ENCODE data around the gene DNTT. TPM values are rescaled to one million over a fixed set of nuclear protein-coding genes. Genes with fewer than 3 reads are reported as not detected.

DNTT gene
- total and polyA plus RNA-seq, 2 experiments from 2014 or later = not detected

GRCh38 chr10:96285331-96285752, 18.9 kb upstream of the DNTT start:
- H3K4me3 Mint-ChIP-seq = no peak overlapping the region
- Histone ChIP-seq H3K27me3 (ENCODE audit: insufficient read depth) (no peaks in the 10 kb centered on the region), H3K4me3 (no peak overlapping the region), H3K9me2 (ENCODE audit: insufficient read depth) (peaks cover 5% of the 10 kb centered on the region), H3K27ac (ENCODE audit: low read depth) (no peak overlapping the region), H3K4me2 (no peak overlapping the region), H3K79me2 (replicated peaks; ENCODE audit: insufficient read depth) (no peaks in the 10 kb centered on the region), H4K20me1 (replicated peaks; ENCODE audit: insufficient read depth) (no peaks in the 10 kb centered on the region), H3K36me3 (ENCODE audit: insufficient read depth) (no peaks in the 10 kb centered on the region), H3F3A (replicated peaks; ENCODE audit: low read depth) (no peaks in the 10 kb centered on the region), H2AFZ (no peak overlapping the region), H3K4me1 (ENCODE audit: insufficient read depth) (no peaks in the 10 kb centered on the region)
- H3K36me3 Mint-ChIP-seq (ENCODE audit: low read depth) = no peaks in the 10 kb centered on the region
- peak; percentile 88 for DNase-seq (ENCODE audit: low spot score)
- no peaks in the 10 kb centered on the region for H3K9me3 Mint-ChIP-seq
- ATAC-seq = peak; percentile 99
- no peaks in the 10 kb centered on the region for H3K27me3 Mint-ChIP-seq (ENCODE audit: insufficient read depth, low read depth, poor library complexity)
- H3K4me1 Mint-ChIP-seq = peaks cover 19% of the 10 kb centered on the region
- TF ChIP-seq ZNF331 (CRISPR knock-in tag; IDR thresholded peaks at IDR 0.05; ENCODE audit: low read depth) (no peak), EZH2phosphoT487 (IDR thresholded peaks at IDR 0.05; ENCODE audit: unreplicated experiment) (no peak), REST (IDR thresholded peaks at IDR 0.05; ENCODE audit: unreplicated experiment) (no peak), STAT1 (IDR thresholded peaks at IDR 0.05; ENCODE audit: unreplicated experiment) (no peak), ETS1 (IDR thresholded peaks at IDR 0.05) (no peak), CTCF (conservative IDR thresholded peaks at IDR 0.05; ENCODE audit: low read depth in 2 of 2) (no peak), JUNB (IDR thresholded peaks at IDR 0.05; ENCODE audit: unreplicated experiment) (no peak), POLR2AphosphoS5 (IDR thresholded peaks at IDR 0.05; ENCODE audit: low read depth) (no peak), CREB1 (CRISPR knock-in tag; IDR thresholded peaks at IDR 0.05; ENCODE audit: low read depth) (no peak), NANOG (IDR thresholded peaks at IDR 0.05; ENCODE audit: borderline replicate concordance) (no peak), EZH2 (IDR thresholded peaks at IDR 0.05; ENCODE audit: low read depth, unreplicated experiment) (no peak), ZNF114 (CRISPR knock-in tag; IDR thresholded peaks at IDR 0.05) (no peak)
- TF ChIP-seq, protein P1, sequence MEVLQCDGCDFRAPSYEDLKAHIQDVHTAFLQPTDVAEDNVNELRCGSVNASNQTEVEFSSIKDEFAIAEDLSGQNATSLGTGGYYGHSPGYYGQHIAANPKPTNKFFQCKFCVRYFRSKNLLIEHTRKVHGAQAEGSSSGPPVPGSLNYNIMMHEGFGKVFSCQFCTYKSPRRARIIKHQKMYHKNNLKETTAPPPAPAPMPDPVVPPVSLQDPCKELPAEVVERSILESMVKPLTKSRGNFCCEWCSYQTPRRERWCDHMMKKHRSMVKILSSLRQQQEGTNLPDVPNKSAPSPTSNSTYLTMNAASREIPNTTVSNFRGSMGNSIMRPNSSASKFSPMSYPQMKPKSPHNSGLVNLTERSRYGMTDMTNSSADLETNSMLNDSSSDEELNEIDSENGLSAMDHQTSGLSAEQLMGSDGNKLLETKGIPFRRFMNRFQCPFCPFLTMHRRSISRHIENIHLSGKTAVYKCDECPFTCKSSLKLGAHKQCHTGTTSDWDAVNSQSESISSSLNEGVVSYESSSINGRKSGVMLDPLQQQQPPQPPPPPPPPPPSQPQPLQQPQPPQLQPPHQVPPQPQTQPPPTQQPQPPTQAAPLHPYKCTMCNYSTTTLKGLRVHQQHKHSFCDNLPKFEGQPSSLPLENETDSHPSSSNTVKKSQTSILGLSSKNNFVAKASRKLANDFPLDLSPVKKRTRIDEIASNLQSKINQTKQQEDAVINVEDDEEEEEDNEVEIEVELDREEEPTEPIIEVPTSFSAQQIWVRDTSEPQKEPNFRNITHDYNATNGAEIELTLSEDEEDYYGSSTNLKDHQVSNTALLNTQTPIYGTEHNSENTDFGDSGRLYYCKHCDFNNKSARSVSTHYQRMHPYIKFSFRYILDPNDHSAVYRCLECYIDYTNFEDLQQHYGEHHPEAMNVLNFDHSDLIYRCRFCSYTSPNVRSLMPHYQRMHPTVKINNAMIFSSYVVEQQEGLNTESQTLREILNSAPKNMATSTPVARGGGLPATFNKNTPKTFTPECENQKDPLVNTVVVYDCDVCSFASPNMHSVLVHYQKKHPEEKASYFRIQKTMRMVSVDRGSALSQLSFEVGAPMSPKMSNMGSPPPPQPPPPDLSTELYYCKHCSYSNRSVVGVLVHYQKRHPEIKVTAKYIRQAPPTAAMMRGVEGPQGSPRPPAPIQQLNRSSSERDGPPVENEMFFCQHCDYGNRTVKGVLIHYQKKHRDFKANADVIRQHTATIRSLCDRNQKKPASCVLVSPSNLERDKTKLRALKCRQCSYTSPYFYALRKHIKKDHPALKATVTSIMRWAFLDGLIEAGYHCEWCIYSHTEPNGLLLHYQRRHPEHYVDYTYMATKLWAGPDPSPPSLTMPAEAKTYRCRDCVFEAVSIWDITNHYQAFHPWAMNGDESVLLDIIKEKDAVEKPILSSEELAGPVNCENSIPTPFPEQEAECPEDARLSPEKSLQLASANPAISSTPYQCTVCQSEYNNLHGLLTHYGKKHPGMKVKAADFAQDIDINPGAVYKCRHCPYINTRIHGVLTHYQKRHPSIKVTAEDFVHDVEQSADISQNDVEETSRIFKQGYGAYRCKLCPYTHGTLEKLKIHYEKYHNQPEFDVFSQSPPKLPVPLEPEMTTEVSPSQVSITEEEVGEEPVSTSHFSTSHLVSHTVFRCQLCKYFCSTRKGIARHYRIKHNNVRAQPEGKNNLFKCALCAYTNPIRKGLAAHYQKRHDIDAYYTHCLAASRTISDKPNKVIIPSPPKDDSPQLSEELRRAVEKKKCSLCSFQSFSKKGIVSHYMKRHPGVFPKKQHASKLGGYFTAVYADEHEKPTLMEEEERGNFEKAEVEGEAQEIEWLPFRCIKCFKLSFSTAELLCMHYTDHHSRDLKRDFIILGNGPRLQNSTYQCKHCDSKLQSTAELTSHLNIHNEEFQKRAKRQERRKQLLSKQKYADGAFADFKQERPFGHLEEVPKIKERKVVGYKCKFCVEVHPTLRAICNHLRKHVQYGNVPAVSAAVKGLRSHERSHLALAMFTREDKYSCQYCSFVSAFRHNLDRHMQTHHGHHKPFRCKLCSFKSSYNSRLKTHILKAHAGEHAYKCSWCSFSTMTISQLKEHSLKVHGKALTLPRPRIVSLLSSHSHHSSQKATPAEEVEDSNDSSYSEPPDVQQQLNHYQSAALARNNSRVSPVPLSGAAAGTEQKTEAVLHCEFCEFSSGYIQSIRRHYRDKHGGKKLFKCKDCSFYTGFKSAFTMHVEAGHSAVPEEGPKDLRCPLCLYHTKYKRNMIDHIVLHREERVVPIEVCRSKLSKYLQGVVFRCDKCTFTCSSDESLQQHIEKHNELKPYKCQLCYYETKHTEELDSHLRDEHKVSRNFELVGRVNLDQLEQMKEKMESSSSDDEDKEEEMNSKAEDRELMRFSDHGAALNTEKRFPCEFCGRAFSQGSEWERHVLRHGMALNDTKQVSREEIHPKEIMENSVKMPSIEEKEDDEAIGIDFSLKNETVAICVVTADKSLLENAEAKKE (CRISPR knock-in tag; IDR thresholded peaks at IDR 0.05) = no peak
- no peak overlapping the region for H3K27ac Mint-ChIP-seq

Measured in GM23338 (cell line).